ACC112 (cell line): ENCODE data around the gene SIMC1.
"Not testable (repeated sequence)": the region's sequence is repeated elsewhere in the genome, so short reads cannot be mapped to it uniquely, and the experiment has no call there.

Experiments used
- H2AFZ ChIP-seq: fragments of 200-600 bp; sonication (generic); one replicate; pipeline ENCODE4 v1.6.0; 2017; ENCODE audit warnings: antibody characterized with exemption, low read length; ENCODE audit not compliant: unreplicated experiment
- H3K27ac ChIP-seq: fragments of 200-600 bp; sonication (generic); 2 replicates; pipeline ENCODE4 v1.5.1; 2014; ENCODE audit warnings: low read depth, mild to moderate bottlenecking, antibody characterized with exemption, low read length, moderate library complexity
- H3K27me3 ChIP-seq: fragments of 200-600 bp; sonication (generic); 2 replicates; pipeline ENCODE4 v1.6.1; 2014; ENCODE audit warnings: mild to moderate bottlenecking, antibody characterized with exemption, low read length, moderate library complexity, mixed read lengths; ENCODE audit not compliant: insufficient read depth
- H3K36me3 ChIP-seq: fragments of 200-600 bp; sonication (generic); 2 replicates; pipeline ENCODE4 v1.6.1; 2016; ENCODE audit warnings: mild to moderate bottlenecking, antibody characterized with exemption, low read length, moderate library complexity, mixed read lengths; ENCODE audit not compliant: insufficient read depth
- H3K4me1 ChIP-seq: fragments of 200-600 bp; sonication (generic); one replicate; pipeline ENCODE4 v1.6.1; 2016; ENCODE audit warnings: low read length, mixed read lengths; ENCODE audit not compliant: insufficient read depth, unreplicated experiment, control insufficient read depth
- H3K4me3 ChIP-seq: fragments of 200-600 bp; sonication (generic); 2 replicates; pipeline ENCODE4 v1.5.1; 2014; ENCODE audit warnings: mild to moderate bottlenecking, low read depth, low read length
- H3K79me2 ChIP-seq: fragments of 200-600 bp; sonication (generic); one replicate; pipeline ENCODE4 v1.6.0; 2016; ENCODE audit warnings: low read length; ENCODE audit not compliant: control insufficient read depth, unreplicated experiment, insufficient read depth

The SIMC1 gene

DNA sequence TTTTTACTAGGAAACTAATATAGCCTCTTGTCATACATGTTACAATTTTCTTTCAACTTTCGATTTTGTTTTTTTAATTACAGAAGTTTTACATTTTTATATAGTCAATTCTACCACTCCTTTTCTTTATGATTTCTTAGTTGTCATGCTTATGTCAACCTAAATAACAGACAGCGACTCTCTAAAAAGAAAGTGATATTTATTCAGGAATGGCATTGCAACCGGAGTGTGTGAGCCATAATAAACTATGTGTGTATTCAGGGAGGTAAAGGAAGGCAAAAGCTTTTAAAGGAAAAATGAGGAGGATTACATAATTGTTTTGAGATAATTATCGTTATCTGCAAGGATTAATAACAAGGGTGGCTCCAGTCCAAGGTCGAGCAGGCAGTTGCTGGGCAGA lies 7.3 kb downstream of the SIMC1 start:
- H2AFZ ChIP-seq, H3K4me3 ChIP-seq, H3K27me3 ChIP-seq, H3K36me3 ChIP-seq, H3K4me1 ChIP-seq, H3K27ac ChIP-seq, H3K79me2 ChIP-seq: not testable (repeated sequence)

DNA sequence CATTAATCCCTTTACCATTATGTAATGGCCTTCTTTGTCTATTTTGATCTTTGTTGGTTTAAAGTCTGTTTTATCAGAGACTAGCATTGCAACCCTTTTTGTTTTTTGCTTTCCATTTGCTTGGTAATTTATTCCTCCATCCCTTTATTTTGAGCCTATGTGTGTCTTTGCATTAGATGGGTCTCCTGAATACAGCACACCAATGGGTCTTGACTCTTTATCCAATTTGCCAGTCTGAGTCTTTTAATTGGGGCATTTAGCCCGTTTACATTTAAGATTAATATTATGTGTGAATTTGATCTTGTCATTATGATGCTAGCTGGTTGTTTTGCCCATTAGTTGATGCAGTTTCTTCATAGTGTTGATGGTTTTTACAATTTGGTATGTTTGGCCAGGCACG lies 12.5 kb downstream of the SIMC1 start:
- H3K4me3 ChIP-seq, H2AFZ ChIP-seq, H3K36me3 ChIP-seq, H3K79me2 ChIP-seq, H3K27me3 ChIP-seq, H3K4me1 ChIP-seq, H3K27ac ChIP-seq: not testable (repeated sequence)

- H3K36me3 ChIP-seq, H3K4me3 ChIP-seq, H3K4me1 ChIP-seq, H3K27ac ChIP-seq, H3K79me2 ChIP-seq, H2AFZ ChIP-seq, H3K27me3 ChIP-seq: not testable (repeated sequence)
Measured at GRCh38 chr5:176252171-176252570, 13.9 kb downstream of the SIMC1 start.

DNA sequence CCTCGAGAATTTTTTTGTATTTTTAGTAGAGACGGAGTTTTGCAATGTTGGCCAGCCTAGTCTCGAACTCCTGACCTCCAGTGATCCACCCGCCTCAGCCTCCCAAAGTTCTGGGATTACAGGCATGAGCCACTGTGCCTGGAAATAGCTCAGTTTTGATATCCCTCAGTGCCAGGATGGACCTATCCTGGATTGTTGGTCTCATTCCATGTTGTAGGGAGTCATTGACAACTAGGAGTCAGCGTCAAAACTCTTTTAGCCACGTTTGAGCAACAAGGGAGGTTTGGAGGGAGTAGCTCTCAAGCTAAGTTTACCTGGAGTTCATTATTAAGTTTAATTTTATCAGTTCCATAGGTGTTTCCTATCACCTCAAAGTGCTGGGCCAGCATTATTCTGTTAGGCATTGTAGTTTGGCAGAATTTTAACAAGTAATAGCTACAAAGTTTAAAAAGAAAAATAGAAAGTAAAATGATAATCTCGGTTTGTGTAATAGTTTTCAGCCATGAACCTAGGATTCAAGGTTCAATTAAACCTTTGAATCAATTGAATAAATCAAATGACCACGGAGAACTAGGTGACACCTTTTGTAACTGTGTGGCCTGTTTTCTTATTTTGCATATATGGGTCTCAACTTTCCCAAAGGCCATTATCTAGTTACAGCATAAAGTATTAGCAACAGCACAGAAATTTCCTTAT lies 15.3 kb downstream of the SIMC1 start:
- H3K4me1 ChIP-seq: not testable (repeated sequence)

DNA sequence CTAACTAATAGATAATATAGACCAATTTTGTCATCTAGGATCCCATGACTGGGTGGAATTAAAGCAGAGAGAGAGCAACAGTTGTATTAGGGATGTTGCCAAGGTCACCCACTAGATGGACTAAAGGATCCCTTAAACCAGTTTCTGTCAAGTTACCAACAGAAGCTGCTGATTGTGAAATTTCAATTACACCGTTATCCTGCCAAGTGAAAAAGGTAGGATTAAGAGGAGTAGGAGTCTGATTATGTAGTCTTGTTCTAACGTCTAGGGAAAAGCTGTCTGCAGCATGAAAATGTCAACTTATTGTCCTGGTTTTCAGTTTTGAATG lies 15.8 kb downstream of the SIMC1 start:
- not testable (repeated sequence) for H3K4me1 ChIP-seq, H3K36me3 ChIP-seq, H3K27ac ChIP-seq, H3K27me3 ChIP-seq, H3K79me2 ChIP-seq, H3K4me3 ChIP-seq, H2AFZ ChIP-seq

More for the DNA sequence above, 15.3 kb downstream of the SIMC1 start:
- not testable (repeated sequence) for H3K36me3 ChIP-seq, H3K4me3 ChIP-seq, H3K79me2 ChIP-seq, H2AFZ ChIP-seq, H3K27me3 ChIP-seq, H3K27ac ChIP-seq

DNA sequence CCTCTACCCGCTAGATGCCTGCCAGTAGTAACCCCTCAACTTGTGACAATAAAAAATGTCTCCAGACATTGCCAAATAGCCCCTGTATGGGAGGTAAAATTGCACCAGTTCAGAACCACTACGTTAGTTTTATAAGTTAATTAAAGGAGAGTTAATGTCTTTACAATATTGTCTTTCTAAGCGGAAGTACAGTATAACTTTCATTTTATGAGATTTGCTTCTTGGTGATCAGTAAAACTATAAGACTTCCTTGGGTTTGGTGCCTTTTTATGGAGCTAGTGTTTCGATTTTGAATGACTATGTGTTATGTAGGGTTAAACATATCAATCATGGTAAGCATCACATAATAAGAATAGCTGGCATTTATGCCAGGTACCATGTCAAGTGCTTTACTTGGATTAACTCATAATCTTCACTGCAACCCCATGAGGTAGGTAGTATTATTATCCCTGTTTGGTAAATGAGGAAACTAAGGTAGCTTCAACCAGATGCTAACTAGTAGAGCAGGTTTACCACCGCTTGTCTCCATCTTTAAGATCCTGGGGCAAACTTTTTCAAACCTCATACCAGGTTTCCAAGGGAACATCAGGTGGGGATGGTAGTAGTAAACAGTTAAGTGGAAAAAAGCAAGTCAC lies 19.8 kb downstream of the SIMC1 start:
- not testable (repeated sequence) for H3K79me2 ChIP-seq, H3K36me3 ChIP-seq, H3K27ac ChIP-seq, H3K4me1 ChIP-seq, H2AFZ ChIP-seq, H3K27me3 ChIP-seq, H3K4me3 ChIP-seq

- not testable (repeated sequence) for H3K4me3 ChIP-seq, H3K27me3 ChIP-seq
Measured at GRCh38 chr5:176260682-176261081, 22.5 kb downstream of the SIMC1 start.

GRCh38 chr5:176266448-176266847 lies 28.2 kb downstream of the SIMC1 start:
- H3K36me3 ChIP-seq, H3K79me2 ChIP-seq, H3K27me3 ChIP-seq, H2AFZ ChIP-seq, H3K27ac ChIP-seq, H3K4me3 ChIP-seq, H3K4me1 ChIP-seq: not testable (repeated sequence)

More at GRCh38 chr5:176260682-176261081, 22.5 kb downstream of the SIMC1 start:
- not testable (repeated sequence) for H3K79me2 ChIP-seq, H3K27ac ChIP-seq, H3K36me3 ChIP-seq, H3K4me1 ChIP-seq, H2AFZ ChIP-seq

- not testable (repeated sequence) for H2AFZ ChIP-seq, H3K79me2 ChIP-seq, H3K4me3 ChIP-seq, H3K36me3 ChIP-seq, H3K27me3 ChIP-seq, H3K4me1 ChIP-seq, H3K27ac ChIP-seq
Measured at GRCh38 chr5:176289018-176289417, 50.8 kb downstream of the SIMC1 start.

- H3K79me2 ChIP-seq, H3K27ac ChIP-seq, H3K4me1 ChIP-seq, H3K4me3 ChIP-seq, H2AFZ ChIP-seq, H3K27me3 ChIP-seq, H3K36me3 ChIP-seq: not testable (repeated sequence)
Measured at GRCh38 chr5:176290057-176290840, 52.0 kb downstream of the SIMC1 start.

GRCh38 chr5:176305356-176305755 lies 67.1 kb downstream of the SIMC1 start:
- not testable (repeated sequence) for H3K27ac ChIP-seq, H3K4me3 ChIP-seq, H3K27me3 ChIP-seq, H2AFZ ChIP-seq, H3K4me1 ChIP-seq, H3K79me2 ChIP-seq
- peaks cover 19% of the 10 kb centered on the region for H3K36me3 ChIP-seq
